H4 (cell line): ENCODE data around the gene CDH22. TPM values are rescaled to one million over a fixed set of nuclear protein-coding genes. Genes with fewer than 3 reads are reported as not detected.

Experiments
- DNase-seq: peaks from one replicate; pipeline ENCODE4 v3.0.0-alpha.2; 2015; ENCODE audit warnings: low spot score
- total RNA-seq: library from RNA; depleted of rRNA; stranded (reverse); fragments of >200 nt; shearing (Covaris generic); gene quantifications from 2 replicates; pipeline ENCODE4 v1.2.3, GENCODE V29; 2014

Gene CDH22
- total RNA-seq, 1 experiment from 2014 or later: not detected

DNA sequence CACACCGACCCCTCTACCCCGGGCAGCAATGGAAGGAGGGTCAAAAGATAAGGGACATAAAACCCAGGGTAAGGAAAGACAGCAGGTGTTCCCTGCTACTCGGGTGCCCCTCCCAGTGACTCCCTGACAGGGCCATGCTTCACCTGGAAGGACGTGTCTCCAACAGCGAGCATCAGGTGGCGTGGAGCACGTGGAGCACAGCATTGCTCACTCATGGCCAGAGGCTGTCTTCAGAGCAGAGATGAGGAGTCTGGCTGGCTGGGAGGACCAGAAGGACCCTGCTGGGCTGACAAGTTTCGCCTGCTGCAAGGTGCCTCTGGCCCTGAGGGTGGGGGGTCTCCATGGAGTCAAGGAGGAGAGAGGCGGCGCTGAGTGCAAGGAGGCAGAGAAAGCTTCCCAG, 15.3 kb upstream of the CDH22 start:
- DNase-seq: no peak

DNA sequence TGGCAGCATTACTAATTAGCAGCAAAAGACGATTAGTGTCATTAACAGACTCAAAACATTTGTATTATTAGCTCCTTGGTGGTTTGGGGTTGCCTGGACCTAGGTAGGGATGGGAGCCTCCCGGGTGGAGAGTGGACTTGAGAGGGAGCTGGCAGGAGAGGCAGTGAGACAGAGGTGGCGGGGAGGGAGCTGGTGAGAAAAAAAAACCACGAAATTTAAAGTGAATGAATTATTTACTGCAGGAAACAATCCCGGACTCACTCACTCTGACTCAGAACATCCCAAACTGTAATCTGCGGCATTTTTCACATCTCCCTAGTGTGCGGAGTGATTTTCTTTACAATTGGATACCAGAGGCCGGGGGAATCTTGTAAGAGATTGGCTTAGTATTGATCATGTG, 14.3 kb upstream of the CDH22 start:
- no peak for DNase-seq

DNA sequence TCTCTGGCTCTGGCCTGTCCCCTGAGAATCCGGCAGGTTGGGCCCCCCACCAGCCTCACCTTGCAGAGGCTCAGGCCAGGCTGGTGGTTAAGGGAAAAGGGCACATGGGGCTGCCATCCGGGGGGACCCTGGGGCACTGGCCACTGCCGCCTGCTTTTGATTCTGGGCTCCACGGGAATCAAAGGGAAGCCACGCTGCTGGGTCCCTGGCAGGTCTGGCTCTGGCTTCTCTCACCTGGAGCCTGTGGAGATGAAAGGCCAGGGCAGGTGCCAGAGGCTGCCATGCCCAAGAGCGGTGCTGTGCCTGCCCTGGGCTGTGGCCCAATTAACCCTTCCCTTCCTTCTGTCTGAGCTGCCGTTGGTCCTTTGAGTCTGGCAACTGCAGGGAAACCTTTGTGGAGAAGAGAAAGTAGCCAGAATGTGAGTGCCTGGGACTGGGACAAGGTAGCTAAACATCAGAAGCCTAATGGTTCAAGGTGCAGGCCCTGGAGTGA, 9.4 kb upstream of the CDH22 start:
- DNase-seq: no peak

DNA sequence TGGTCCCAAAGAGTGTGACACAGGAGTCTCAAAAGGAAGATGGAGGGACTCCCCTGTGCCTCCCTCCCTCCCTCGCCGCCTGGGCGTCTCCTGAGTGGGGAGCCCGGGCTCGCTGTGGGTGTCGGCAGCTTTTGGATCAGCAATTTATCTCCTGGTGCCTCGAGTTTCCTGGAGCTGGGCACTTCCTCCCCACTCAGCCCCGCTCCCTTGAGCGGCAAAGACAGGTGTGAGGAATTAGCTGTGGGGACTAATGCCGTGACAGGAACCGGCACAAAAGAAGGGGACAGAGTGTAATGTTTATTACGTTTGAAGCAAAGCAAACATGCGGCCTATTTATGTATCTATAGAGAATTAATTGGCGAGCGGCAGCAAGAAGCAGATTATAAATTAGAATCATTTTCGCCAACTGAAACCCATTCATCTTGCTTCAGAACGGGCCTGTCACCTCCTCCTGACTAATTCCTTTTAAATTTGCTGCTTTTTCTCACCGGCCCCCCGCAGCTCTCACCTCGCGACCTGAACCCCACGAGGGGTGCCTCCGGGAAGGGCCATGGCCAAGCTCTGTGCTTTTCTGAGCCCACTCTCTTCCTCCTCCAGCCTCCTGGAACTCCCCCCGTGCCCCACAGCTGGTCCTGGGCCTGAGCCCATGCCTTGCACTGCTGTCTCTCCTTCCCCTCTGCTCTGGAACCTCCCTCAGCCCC, 8.8 kb upstream of the CDH22 start:
- no peak for DNase-seq

DNA sequence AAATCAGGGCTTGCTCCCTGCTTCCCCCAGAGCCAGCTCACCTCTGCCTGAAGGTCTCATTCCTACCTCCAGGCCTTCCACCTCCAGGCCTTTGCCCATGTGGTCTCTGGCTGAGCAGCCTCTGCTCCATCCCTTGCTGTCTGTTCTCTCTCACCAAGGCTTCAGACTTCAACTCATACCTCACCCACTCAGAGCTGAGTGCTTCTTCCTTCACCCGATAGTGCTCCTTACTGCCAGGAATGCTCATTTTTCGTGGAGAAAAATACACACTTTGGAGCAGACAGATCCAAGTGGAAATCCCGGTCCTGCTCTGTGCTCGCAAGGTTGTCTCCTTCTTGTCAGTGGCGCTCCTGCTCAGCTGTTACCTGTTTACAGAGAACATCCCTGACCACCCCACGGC, 7.0 kb upstream of the CDH22 start:
- DNase-seq: no peak

DNA sequence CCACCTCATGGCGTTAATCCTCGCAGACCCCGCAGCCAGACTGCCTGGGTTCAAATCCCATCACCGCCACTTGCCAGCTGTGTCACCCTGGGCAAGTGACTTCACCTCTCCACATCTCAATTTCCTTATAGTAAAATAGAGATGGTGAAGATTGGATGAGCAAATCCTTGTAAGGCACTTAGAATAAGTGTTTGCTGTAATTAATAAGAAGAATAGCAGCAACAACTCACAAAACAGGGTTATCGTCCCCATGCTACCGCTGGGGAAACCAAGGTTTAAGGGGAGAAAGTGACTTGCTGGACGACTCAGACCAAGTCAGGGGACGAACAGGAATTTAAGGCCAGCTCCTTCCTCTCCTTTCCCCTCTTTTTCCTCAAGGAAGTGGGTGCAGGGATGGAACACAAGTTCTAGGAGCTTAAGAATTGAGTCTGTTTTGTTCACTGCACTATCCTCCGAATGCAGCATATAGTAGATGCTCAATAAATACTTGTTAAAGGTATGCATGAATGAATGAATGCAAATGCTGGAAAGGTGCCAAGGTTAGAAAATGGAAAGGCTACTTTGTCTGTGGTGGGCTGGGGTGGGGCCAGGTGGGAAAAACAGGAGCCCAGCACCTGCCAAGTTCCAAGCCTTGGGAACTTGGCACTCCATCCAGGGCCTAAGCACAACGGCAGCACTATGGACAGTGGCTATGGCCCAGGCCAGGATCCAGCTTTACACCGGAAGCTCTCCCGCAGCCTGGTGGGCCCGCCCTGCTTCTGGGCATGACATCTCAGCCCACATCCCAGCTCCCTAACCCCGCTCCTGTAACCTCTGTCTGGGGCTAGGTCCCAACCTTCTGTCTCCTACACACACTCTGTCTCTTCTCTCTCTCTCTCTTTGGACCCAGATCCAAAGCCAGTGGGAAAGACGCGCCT, 4.9 kb upstream of the CDH22 start:
- no peak for DNase-seq

DNA sequence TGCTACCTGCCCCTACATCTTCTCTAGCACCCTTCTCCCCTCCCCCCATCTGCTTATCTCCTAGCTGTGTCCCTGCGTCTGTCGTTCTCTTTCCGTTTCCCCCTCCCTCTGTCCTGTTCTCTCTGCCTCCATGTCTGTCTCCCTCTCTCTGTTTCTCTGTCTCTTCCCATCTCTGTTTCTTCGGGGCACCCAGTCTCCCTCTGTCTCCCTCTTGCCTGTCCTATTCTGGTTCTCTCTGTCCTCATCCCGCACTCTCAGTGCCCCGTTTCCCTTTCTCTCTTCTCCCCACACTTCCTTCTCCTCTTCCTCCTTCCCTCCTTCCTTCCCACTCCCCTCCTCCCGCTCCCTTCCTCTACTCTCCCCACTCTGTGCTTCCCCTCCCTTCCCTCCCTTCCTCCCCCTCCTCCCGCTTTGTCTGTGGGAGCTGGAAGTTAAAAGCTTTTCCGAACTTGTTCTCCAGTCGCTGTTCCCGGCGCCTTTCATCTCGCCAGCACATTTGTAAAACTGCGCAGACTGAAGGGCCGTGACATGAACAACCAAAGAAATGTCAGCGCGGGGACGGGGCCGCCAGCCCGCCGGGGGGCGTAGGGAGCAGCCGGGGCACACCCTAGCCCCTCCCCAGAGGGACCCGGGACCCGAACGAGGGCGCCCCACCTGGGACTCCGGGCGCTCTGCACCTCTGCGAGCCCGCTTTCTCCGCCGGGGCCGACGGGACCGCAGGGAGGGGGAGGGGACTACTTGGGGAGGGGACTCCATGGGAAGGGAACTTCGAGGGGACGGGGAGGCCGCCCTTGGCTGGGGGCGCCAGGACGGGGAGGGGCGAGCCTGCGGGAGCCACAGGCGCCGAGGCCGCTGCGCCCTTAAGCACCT, 4.0 kb upstream of the CDH22 start:
- DNase-seq: no peak

DNA sequence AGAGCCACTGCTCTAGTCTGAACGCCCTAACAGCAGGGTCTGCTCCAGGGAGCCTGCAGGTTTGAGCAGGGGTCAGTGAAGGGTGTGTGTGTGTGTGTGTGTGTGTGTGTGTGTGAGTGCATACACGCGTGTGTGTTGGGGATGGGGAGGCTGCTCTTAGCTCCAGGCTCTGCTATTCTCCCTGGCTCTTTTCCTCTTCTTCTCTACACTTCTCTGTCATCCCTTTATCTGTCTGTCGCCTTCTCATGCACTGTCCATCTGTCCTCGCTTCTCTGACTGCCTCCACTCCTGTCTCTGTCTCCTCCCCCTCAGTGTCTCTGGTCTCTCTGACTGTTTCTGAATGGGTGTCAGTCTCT, 3.4 kb upstream of the CDH22 start:
- no peak for DNase-seq

DNA sequence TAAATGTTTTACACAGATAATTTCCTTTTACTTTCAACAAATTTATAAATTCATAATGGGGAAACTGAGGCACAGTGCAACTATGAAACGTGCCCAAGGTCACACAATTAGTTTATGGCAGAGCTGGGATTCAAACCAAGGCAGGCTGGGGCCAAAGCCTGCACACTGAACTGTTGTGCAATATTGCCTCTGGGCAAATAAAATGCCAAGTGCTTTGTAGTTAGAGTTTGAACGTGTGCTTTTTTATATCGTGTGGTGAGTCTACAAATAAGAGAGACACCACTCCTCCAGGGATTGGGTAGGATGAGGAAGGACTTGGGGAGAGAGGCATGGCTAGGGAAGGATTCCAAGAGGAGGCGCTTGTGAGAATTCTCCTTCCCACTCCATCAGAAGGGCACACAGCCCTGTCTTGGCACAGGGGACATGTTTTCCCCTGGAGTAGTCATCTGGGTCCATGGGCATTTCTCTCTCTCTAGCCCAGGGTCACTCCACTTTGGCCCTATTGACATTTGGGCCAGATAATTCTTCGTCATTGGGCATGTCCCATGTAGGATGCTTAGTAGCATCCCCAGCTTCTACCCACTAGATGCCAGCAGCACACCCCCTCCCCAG, 2.8 kb upstream of the CDH22 start:
- DNase-seq: peak; percentile 32

DNA sequence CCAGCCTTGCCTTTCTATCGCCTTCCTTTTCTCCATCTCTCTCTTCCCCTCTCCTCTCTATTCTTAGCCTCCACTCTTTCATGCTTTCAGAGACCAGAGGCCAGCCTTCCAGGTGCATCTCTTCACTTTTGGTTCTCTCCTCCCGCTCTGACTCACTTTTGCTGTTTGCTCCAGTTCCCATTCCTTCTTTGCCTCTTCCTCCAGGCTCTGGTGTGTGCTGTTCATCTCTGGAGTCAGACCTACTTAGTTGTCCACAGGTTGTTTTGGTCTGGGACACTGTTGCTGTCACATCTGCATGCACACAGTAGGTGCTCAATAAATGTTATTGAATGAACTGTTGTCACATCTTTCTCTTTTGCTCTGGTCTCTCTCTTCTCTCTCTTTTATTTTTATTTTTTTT, 1.6 kb upstream of the CDH22 start:
- no peak for DNase-seq

DNA sequence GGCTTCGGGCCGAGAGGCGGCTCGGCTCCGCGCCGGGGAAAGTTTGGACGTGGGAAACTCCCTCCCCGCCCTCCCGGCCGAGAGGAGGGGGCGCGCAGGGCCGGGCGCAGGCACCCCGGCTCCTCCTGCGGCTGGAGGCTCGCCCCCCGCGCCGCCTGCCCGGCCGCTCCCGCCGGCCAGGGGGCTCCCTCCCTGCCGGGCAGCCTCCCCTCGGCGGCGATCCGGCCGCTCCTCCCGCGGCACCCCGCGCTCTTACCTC, 370 bp downstream of the CDH22 start:
- DNase-seq: no peak

DNA sequence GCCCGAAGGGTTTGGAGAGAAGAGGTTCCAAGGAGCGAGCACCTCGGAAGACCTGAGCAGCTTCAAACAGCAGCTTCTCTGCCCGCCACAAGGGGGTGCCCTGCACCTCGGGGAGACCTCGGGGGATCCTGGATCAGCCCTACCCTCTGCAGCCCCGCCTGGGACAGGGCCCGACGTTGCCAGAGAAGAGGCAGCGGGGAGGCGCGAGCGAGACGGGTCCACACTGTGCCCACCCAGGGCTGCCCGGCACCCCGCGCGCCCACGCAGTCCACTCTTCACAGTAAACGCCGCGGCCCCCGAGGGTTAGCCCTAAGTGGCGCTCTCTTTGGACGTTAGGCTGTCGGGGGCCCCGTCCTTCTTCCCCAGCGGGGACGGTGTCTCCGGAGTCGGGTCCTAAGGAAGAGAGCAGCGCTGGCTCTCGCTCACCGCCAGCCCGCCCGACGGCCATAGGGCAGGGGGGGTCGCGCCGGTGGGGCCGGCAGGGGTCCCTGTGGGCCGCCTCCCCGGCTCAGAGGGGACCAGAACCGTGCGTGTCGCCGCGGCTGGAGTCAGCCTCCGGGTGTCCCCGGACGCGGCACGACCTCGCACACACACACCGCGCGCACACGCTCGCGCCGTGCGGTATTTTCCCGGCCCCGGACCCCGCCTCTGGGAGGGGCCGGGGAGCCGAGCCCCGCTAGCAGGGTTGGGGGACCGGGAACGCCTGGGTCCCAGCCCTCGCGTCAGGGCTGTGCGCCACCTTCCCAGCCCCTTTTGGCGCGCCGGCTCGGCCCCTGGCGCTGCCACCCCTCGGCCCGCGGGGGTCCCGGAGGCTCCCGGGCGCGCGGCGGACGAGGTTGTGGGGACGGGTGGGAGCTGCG, 929 bp downstream of the CDH22 start:
- DNase-seq: peak; percentile 56

DNA sequence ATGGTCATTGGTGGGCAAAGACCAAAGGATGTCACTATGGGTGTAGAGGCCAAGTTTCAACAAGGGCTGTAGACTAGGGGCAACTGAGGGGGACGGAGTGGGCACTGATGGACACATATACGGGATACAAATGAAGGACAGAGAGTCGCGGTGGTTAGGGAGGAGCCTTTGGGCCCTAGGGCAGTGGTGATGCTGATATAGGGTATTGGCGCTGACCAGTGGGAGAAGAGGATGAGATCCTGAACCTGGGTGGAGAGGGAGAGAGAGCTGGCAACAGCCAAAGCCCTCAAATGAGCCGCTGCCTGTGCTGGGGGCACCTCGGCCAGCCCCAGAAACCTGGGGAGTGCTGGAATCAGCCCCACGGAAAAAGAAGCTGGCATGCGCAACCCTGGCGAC, 1.6 kb downstream of the CDH22 start:
- no peak for DNase-seq

DNA sequence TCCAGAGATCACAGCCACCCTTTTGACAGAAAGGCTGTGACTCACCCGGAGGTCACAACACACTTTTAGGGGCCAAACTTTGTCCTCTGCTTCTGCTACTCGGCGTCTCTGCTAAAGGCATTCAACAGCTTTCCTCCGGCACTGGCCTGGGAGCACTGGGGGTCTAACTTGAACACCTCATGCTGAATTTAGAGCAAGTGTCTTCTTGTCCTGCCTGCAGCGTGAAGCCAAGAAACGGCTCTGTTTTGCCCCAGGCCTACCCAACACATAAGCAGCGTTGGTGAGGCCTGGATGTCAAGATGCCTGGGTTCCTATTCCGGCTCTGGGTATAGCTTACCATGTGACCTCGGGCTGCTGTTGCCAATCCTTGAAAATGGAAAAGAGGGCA, 2.3 kb downstream of the CDH22 start:
- no peak for DNase-seq

DNA sequence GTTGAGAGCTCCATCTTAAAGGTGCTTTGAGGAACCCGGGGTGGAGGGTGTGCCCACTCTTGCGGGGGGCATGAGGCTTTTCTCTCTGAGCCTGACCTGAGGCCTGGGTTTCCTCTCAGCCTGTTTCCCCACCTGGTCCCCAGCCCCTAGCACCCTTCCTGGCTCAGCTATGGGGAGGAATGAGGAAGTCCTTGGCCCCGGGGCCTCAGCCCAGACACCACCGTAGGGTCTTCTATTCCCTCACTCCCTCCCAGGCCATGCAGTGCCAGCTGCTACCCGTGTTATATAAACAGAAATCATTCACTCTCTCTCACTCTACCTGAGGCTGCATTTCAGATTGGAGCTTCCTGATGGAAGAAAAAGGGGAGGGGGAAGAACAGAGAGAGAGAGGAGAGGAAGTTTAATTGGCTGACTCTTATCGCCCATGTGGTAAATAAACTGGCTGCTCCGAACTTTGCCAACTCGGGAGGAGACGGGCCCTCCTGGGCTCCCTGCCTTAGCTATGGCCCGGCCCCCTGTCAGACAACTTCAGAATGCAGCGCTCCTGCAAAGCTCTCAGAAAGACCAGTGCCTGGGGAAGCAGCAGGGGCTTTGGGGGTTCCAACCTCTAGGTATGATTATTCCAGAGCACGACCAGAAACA, 2.8 kb downstream of the CDH22 start:
- no peak for DNase-seq

DNA sequence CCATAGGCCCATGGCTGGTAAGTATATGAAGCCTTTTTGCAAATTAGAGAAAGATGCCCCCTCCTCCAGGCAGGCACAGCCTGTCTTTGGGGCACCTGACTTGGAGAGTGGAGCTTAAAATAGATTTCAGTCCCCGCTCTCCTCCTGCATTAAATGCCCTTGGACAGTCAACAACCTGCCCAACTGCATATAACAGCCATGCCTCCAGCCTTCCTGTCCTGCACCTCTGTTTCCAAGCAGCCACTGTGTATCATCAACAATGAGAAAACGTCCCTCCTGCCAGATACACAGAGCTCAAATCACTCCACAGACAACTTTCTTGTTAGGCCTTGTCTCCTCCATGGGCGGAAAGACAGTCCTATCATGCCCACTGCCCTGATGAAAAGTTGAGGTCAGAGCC, 3.4 kb downstream of the CDH22 start:
- no peak for DNase-seq

DNA sequence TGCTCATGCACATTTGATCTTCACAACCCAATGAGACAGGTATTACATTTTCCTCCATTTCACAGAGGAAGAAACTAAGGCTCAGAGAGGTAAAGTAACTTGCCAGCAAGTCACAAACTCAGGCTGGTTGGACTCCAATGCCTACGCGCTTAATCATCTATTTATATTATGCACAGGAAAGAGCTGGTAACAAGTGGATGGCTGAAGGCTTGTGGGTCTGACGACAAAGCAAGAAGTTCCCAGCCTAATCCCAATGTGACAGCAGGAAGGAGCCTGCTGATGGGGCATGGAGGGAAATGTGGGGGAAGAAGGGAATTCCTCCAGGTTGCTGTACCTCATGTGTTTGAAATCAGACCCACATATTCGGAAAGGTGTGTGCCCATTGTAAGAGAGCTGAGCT, 3.9 kb downstream of the CDH22 start:
- peak; percentile 80 for DNase-seq

DNA sequence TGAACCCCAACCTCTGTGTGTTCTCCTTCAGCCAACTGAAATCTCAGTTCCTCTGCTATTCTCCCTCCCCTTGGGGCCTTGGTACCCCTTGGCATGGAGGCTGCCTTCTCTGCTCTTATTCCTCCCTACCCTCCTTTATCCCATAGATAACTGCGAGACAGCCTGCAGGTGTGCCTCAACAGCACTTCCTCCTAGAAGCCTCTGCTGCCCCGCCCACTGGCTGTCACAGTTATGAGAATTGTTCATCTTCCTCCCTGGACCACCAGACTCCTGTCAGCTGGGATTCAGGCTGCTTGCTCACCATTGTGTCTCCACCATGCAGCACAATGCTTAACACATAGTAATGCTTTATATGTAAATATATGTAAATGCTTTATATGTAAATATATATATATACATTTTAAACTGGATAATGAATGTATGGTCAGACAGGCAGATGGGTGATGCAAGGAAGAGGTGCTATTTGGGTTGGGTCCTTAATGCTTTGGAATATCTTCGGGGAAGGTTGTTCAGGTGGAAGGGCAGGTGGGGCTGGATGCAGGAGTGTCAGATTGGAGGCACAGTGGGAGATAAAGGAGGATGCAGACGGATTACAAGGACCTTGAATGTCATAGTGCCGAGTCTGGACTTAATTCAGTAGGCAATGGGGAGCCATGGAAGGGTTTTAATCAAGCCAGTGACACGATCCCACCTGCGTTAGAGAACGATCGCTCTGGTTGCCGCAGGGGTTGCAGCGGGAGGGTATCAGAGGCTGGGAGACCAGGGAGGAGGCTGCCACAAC, 4.9 kb downstream of the CDH22 start:
- DNase-seq: no peak

DNA sequence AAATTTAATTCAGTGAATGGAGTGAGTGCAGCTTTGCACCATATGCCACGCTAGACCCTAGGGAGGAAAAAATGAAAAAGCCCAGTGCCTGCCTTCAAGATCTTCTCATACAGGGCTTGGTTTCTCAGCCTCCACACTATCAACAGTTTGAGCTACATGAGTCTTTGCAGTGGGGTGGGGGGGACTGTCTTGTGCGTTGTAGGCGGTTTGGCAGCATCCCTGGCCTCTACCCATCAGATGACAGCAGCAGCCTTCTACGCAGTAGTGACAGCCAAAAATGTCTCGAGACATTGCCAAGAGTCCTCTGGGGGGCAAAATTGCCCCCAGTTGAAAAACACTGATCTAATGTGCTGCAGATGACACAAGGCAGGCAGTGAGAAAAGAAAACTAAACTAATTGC, 6.2 kb downstream of the CDH22 start:
- no peak for DNase-seq

DNA sequence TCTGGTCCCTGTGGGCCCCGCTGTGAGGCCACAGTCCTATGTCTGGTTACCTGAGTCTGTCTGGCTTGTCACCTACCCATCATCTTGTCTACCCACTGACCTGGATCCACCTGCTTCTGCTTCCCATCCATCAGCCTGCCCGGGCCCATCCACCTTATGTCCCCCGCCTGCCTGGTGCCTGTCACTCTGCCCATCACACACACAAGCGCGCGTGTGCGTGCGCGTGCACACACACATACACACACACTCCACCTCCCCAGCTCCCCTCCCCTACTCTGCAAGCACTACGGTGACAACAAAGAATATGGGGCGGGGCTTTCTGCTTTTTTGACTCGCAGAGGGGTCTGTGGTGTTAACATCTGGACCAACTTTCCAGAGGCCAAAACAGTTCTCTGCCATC, 8.0 kb downstream of the CDH22 start:
- no peak for DNase-seq
